HL-60 (cell line): Measurements from ENCODE around the gene BTG4.

Experiments
- DNase-seq, 2 experiments: peaks; one replicate each; pipeline ENCODE4 v3.0.0-alpha.2; 2010 to 2020; ENCODE audit warnings: low read depth in 1 of 2, low spot score in 1 of 2
- H3K27ac ChIP-seq: fragments of 250-450 bp; sonication (Bioruptor Pico); replicated peaks from 2 replicates; pipeline ENCODE4 v1.5.1; 2020; ENCODE audit warnings: mild to moderate bottlenecking, moderate library complexity
- H3K27me3 ChIP-seq: fragments of 250-450 bp; sonication (Bioruptor Pico); 2 replicates; pipeline ENCODE4 v1.5.1; 2021; ENCODE audit warnings: mild to moderate bottlenecking, moderate library complexity; ENCODE audit not compliant: insufficient read depth, poor library complexity, severe bottlenecking
- H3K4me3 ChIP-seq: replicated peaks from 2 replicates; pipeline ENCODE4 v1.5.1; 2011; ENCODE audit warnings: mild to moderate bottlenecking, control low read depth, low read length; ENCODE audit not compliant: insufficient read depth
- CTCF ChIP-seq: IDR thresholded peaks from one replicate; pipeline ENCODE4 v1.5.1; 2011; ENCODE audit warnings: low read length, control low read depth, inconsistent platforms; ENCODE audit not compliant: insufficient read depth
- GABPA ChIP-seq: IDR thresholded peaks from 2 replicates; pipeline ENCODE4 v1.6.1; 2012; ENCODE audit warnings: low read depth
- POLR2AphosphoS5 ChIP-seq: IDR thresholded peaks from 2 replicates; pipeline ENCODE4 v1.6.1; 2012; ENCODE audit warnings: low read depth
- REST ChIP-seq: IDR thresholded peaks from 2 replicates; pipeline ENCODE4 v1.6.1; 2012; ENCODE audit warnings: low read depth; ENCODE audit not compliant: insufficient replicate concordance
- SPI1 ChIP-seq: IDR thresholded peaks from 2 replicates; pipeline ENCODE4 v1.6.1; 2012; ENCODE audit warnings: low read depth, mild to moderate bottlenecking, borderline replicate concordance

BTG4 gene

GRCh38 chr11:111460856-111461255, 51.3 kb downstream of the BTG4 start:
- no peak for DNase-seq
- H3K4me3 ChIP-seq = no peak overlapping the region
- H3K27me3 ChIP-seq = peaks cover 10% of the 10 kb centered on the region
- no peak for TF ChIP-seq POLR2AphosphoS5
- TF ChIP-seq CTCF = no peak
- no peak for TF ChIP-seq REST
- no peak for TF ChIP-seq GABPA
- TF ChIP-seq SPI1 = no peak
- no peak overlapping the region for H3K27ac ChIP-seq

- TF ChIP-seq GABPA = no peak
- TF ChIP-seq CTCF = no peak
- no peak for TF ChIP-seq POLR2AphosphoS5
- no peak for TF ChIP-seq SPI1
- TF ChIP-seq REST = no peak
- Histone ChIP-seq H3K27ac (no peak overlapping the region), H3K4me3 (no peak overlapping the region), H3K27me3 (peaks cover 10% of the 10 kb centered on the region)
- no peak for DNase-seq
Observed at GRCh38 chr11:111460340-111460739, 51.8 kb downstream of the BTG4 start.

- DNase-seq = no peak
- Histone ChIP-seq H3K27me3 (peaks cover 10% of the 10 kb centered on the region), H3K27ac (no peak overlapping the region), H3K4me3 (no peak overlapping the region)
- TF ChIP-seq CTCF (no peak), GABPA (no peak), SPI1 (no peak), POLR2AphosphoS5 (no peak), REST (no peak)
Observed at GRCh38 chr11:111459506-111460270, 52.5 kb downstream of the BTG4 start.
